Duodenal mucosa (tissue), 2 donors: ENCODE results near the gene LCP2.

Source experiments
- H3K27ac ChIP-seq: one replicate; pipeline ENCODE4 v1.7.0; 2013; ENCODE audit warnings: low read depth, low read length
- H3K27me3 ChIP-seq, 2 donors: one replicate each; pipeline ENCODE4 v1.7.0; 2013; ENCODE audit warnings: low read length in 2 of 2, control low read depth in 1 of 2; ENCODE audit not compliant: insufficient read depth in 2 of 2, control insufficient read depth in 1 of 2
- H3K36me3 ChIP-seq, 2 donors: one replicate each; pipeline ENCODE4 v1.7.0; 2013; ENCODE audit warnings: low read length in 2 of 2, control low read depth in 1 of 2; ENCODE audit not compliant: insufficient read depth in 2 of 2, control insufficient read depth in 1 of 2
- H3K4me1 ChIP-seq, 2 donors: one replicate each; pipeline ENCODE4 v1.7.0; 2013; ENCODE audit warnings: low read length in 2 of 2, control low read depth in 1 of 2; ENCODE audit not compliant: insufficient read depth in 2 of 2, control insufficient read depth in 1 of 2
- H3K4me3 ChIP-seq, 2 donors: one replicate each; pipeline ENCODE4 v1.7.0; 2013; ENCODE audit warnings: low read length in 2 of 2, low read depth in 1 of 2
- H3K9ac ChIP-seq, 2 donors: one replicate each; pipeline ENCODE4 v1.7.0; 2013; ENCODE audit warnings: low read length in 2 of 2, low read depth in 1 of 2
- H3K9me3 ChIP-seq, 2 donors: one replicate each; pipeline ENCODE4 v1.7.0; 2013; ENCODE audit warnings: low read length in 2 of 2, control low read depth in 1 of 2; ENCODE audit not compliant: control insufficient read depth in 1 of 2

The LCP2 gene

DNA sequence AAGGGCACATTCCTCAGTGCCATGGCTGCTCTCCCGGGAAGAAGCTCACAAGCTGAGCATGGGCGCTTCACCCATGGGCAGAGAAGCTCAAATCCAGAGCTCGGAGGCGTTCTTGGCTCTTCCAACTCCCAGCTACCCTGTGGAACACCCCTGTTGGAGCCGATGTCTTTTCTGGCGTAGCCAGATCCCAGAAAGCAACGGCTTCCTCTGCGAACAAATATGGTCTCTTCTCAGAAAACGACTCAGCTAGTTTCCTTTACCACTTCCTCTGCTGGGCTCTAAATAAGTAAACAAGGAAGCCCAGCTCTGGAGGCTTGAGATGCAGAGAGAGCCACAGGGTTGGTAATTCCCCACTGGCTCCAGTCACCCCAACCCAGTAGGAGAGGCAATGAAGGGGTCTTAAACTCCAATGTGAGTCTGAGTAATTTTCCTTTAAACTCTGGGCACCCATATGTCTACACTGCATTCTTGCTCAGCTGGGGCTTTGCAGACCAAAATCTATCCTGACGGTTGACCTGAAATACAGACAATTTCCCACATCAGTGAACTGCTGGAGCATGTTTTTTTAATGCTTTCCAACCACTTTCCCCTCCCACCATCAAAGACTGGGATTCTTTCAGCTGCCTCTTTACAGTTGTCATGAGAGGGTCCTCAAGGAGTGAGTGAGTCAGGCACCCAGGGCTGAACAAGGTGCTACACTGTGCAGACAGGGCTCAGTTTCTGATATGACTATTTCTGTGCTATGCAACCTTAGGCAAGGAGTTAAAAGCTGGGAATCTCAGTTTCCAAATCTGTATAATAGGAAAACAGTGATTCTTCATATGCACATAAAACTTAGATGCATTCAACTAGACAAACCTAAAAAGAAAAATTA is at the start of gene LCP2:
Gene LCP2, minus strand, starts transcription at position 189 of the 874 bp plus-strand sequence. Its CDS starts 166 bp downstream, at position 23.
- peak within 1 kb of the TSS; percentile 80 to 87 for H3K4me3 ChIP-seq
- H3K36me3 ChIP-seq: no peaks in the 10 kb centered on the region
- peaks cover 7 to 26% of the 10 kb centered on the region in 2 donors for H3K4me1 ChIP-seq
- no peaks in the 10 kb centered on the region for H3K27me3 ChIP-seq
- no peaks in the 10 kb centered on the region for H3K9me3 ChIP-seq
- H3K9ac ChIP-seq: peak within 1 kb of the TSS; percentile 82 to 88
- H3K27ac ChIP-seq: peak within 1 kb of the TSS; percentile 85

DNA sequence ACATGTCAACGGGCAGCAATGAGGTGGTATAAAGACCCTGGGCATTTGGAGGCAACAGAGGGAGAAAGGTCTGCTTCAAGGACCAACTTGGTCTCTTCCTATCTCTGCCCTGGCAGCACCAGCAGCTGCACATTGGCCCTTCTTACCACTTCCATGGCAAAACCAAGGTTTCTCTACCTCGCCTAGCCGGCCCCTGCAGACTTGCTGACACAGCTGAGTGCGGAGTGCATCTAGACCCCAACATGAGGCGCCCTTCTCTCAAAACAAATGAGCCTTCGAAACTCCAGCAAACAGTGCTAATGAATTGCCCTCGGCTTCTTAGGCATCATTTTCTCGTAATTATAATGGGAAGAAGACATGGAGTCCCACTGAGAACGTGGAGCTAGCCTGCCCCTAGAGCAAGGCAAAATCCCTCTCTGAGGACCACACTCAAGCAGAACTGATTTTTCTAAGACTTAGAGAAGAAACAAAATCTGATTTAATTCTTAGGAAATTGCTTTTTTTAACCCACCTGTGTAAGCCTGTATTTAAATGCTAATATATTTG is 49.5 kb upstream of the LCP2 start:
- Histone ChIP-seq H3K4me1 (no peaks in the 10 kb centered on the region), H3K27me3 (no peaks in the 10 kb centered on the region), H3K4me3 (no peak overlapping the region), H3K36me3 (no peaks in the 10 kb centered on the region), H3K9me3 (no peaks in the 10 kb centered on the region), H3K9ac (no peak overlapping the region), H3K27ac (no peak overlapping the region)

DNA sequence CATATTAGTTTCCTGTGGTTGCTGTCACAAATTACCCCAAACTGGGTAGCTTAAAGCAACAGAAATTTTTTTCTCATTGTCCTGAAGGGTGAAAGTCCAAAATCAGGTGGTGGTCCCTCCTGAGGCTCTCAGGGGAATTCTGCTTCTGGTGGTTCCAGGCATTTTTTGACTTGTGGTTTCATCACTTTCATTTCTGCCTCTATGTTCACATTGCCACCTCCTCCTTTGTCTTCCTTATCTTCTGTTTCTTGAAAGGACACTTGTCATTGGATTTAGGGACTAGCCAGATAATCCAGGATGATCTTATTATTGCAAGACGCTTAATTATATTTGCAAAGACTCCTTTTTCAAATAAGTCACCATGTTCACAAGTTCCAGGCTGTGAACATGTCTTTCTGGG is 48.4 kb upstream of the LCP2 start:
- H3K9me3 ChIP-seq: no peaks in the 10 kb centered on the region
- no peaks in the 10 kb centered on the region for H3K36me3 ChIP-seq
- no peak overlapping the region for H3K4me3 ChIP-seq
- no peaks in the 10 kb centered on the region for H3K4me1 ChIP-seq
- H3K27me3 ChIP-seq: no peaks in the 10 kb centered on the region
- no peak overlapping the region for H3K27ac ChIP-seq
- H3K9ac ChIP-seq: no peak overlapping the region

DNA sequence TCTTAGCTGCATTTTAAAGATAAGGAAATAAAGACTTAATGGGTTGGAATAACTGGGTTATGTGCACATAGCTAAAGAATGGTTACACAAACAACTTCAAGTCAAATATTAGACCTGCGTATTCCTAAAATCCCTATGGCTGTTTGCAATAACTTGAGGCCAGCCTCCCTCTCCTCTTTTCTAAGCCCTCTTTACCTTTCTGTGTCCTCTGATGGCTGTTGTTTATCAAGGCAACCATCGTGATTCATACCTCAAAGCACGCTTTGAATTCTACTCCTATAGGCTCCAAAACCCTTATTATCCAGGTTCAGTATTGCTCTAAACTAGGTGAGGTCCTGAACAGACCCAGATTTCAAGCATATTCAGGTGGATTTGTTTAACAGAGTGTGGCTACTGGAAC is 45.6 kb upstream of the LCP2 start:
- Histone ChIP-seq H3K4me1 (no peaks in the 10 kb centered on the region), H3K4me3 (no peak overlapping the region)

GRCh38 chr5:170342153-170342725 is 44.7 kb upstream of the LCP2 start:
- H3K4me1 ChIP-seq: no peaks in the 10 kb centered on the region
- H3K27ac ChIP-seq: no peak overlapping the region
- no peaks in the 10 kb centered on the region for H3K9me3 ChIP-seq
- H3K4me3 ChIP-seq: no peak overlapping the region
- no peak overlapping the region for H3K9ac ChIP-seq
- H3K27me3 ChIP-seq: no peaks in the 10 kb centered on the region
- no peaks in the 10 kb centered on the region for H3K36me3 ChIP-seq

More for the DNA sequence above, 45.6 kb upstream of the LCP2 start:
- H3K9ac ChIP-seq: no peak overlapping the region
- H3K9me3 ChIP-seq: no peaks in the 10 kb centered on the region
- no peaks in the 10 kb centered on the region for H3K27me3 ChIP-seq
- no peaks in the 10 kb centered on the region for H3K36me3 ChIP-seq
- no peak overlapping the region for H3K27ac ChIP-seq

DNA sequence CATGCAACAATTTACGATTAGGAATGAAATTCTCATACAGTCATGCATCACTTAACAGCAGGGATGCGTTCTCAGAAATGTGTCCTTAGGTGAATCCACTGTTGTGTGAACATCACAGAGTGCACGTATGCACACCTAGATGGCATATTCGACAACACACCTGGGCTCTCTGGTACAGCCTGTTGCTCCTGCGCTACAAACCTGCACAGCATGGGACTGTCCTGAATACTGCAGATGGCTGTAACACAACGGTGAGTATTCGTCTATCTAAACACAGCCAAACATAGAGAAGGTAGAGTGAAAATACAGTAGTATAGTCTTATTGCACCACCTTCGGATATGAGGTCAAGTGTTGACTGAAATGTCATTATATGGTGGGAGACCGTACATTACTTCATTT is 44.0 kb upstream of the LCP2 start:
- Histone ChIP-seq H3K9me3 (no peaks in the 10 kb centered on the region), H3K9ac (no peak overlapping the region), H3K27ac (no peak overlapping the region), H3K4me1 (no peaks in the 10 kb centered on the region), H3K4me3 (no peak overlapping the region), H3K36me3 (no peaks in the 10 kb centered on the region), H3K27me3 (no peaks in the 10 kb centered on the region)

DNA sequence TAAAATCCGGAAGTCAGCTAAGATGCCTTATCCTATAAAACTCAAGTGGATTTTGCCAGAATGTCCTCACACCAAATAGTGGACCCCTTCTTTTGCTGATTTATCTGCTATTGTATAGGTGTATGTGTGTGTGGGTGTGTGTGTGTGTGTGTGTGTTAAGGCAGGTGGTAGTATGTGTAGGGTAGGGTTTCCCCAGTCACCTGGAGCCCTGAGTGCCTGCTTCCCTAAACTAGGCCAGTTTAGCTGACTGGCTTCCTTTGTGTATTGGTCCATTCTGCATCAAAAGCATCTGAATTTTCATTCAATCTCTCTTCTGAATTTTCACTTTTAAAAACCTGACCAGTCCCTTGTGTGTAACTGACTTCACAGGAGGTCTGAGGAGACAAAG is 42.2 kb upstream of the LCP2 start:
- Histone ChIP-seq H3K9me3 (no peaks in the 10 kb centered on the region), H3K27ac (no peak overlapping the region), H3K27me3 (no peaks in the 10 kb centered on the region), H3K36me3 (no peaks in the 10 kb centered on the region), H3K4me3 (no peak overlapping the region), H3K4me1 (peaks cover 0 to 9% of the 10 kb centered on the region in 2 donors), H3K9ac (no peak overlapping the region)

GRCh38 chr5:170338933-170339779 is 41.6 kb upstream of the LCP2 start:
- H3K4me3 ChIP-seq: no peak overlapping the region
- no peak overlapping the region for H3K9ac ChIP-seq
- H3K4me1 ChIP-seq: peaks cover 2 to 11% of the 10 kb centered on the region in 2 donors
- H3K9me3 ChIP-seq: no peaks in the 10 kb centered on the region
- no peak overlapping the region for H3K27ac ChIP-seq
- H3K36me3 ChIP-seq: no peaks in the 10 kb centered on the region
- H3K27me3 ChIP-seq: no peaks in the 10 kb centered on the region

DNA sequence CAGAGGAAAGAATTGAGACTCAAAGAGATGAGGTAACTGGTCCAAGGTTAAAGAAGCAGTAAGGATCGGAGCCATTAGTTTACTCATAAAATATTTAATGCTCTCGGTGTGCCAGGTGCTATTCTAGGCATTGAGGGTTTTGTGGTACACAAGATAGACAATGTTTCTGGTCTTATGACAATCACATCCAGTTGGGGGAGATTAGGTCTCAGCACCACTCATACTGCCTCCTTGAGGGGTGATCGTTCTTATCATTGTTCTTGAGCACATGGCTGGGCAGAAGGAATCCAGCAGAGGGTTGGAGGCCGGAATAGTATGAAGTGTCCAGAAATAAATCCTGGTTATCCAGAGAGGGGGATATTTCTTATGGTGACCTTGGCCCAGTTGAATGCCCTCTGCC is 40.7 kb upstream of the LCP2 start:
- H3K36me3 ChIP-seq: no peaks in the 10 kb centered on the region
- no peak overlapping the region for H3K27ac ChIP-seq
- H3K4me1 ChIP-seq: peaks cover 10 to 16% of the 10 kb centered on the region in 2 donors
- no peak overlapping the region for H3K4me3 ChIP-seq
- H3K9me3 ChIP-seq: no peaks in the 10 kb centered on the region
- H3K9ac ChIP-seq: no peak overlapping the region
- no peaks in the 10 kb centered on the region for H3K27me3 ChIP-seq
